DND-41 (cell line): ENCODE results near the gene POLR2C.
"Not testable (repeated sequence)": the region's sequence is repeated elsewhere in the genome, so short reads cannot be mapped to it uniquely, and the experiment has no call there.

ENCODE experiments used
- ATAC-seq: fragments of 200-7000 bp; cut with Tn5 transposase; 3 replicates; pipeline ENCODE4 v1.9.1; 2021; ENCODE audit warnings: low read depth; ENCODE audit not compliant: insufficient read depth
- DNase-seq: peaks from one replicate; pipeline ENCODE4 v3.0.0-alpha.2; 2020
- H2AFZ ChIP-seq: 2 replicates; pipeline ENCODE4 v1.6.0; 2012; ENCODE audit warnings: low read depth, low read length
- H3K27ac ChIP-seq: 2 replicates; pipeline ENCODE4 v1.5.1; 2012; ENCODE audit warnings: low read length, inconsistent platforms
- H3K27me3 ChIP-seq: fragments of 200-600 bp; sonication (generic); 2 replicates; pipeline ENCODE4 v1.6.0; 2012; ENCODE audit warnings: low read length, mild to moderate bottlenecking, inconsistent platforms; ENCODE audit not compliant: insufficient read depth, poor library complexity
- H3K36me3 ChIP-seq: 2 replicates; pipeline ENCODE4 v1.5.1; 2012; ENCODE audit warnings: low read length, inconsistent platforms; ENCODE audit not compliant: insufficient read depth
- H3K4me1 ChIP-seq: 2 replicates; pipeline ENCODE4 v1.5.1; 2012; ENCODE audit warnings: mild to moderate bottlenecking, low read length; ENCODE audit not compliant: insufficient read depth
- H3K4me2 ChIP-seq: 2 replicates; pipeline ENCODE4 v1.6.0; 2012; ENCODE audit warnings: mild to moderate bottlenecking, moderate library complexity, low read length, inconsistent platforms; ENCODE audit not compliant: insufficient read depth
- H3K4me3 ChIP-seq, 2 experiments: fragments of 200-600 bp in 1 of 2; shearing (Covaris generic) in 1 of 2; 2 replicates each; pipeline ENCODE4 v1.5.1; 2012 to 2016; ENCODE audit warnings: inconsistent platforms in 2 of 2, low read length in 2 of 2, mild to moderate bottlenecking in 2 of 2, low read depth in 1 of 2, moderate library complexity in 1 of 2
- H3K79me2 ChIP-seq: 2 replicates; pipeline ENCODE4 v1.6.0; 2012; ENCODE audit warnings: low read length, inconsistent platforms; ENCODE audit not compliant: insufficient read depth
- H3K9ac ChIP-seq: 2 replicates; pipeline ENCODE4 v1.6.0; 2012; ENCODE audit warnings: low read depth, mild to moderate bottlenecking, inconsistent platforms, low read length, moderate library complexity
- H3K9me3 ChIP-seq: 2 replicates; pipeline ENCODE4 v1.5.1; 2012; ENCODE audit warnings: low read length, moderate library complexity, mild to moderate bottlenecking, inconsistent platforms; ENCODE audit not compliant: insufficient read depth, severe bottlenecking
- H4K20me1 ChIP-seq: 2 replicates; pipeline ENCODE4 v1.6.0; 2012; ENCODE audit warnings: low read length; ENCODE audit not compliant: insufficient read depth
- CTCF ChIP-seq: IDR thresholded peaks from 2 replicates; pipeline ENCODE4 v1.5.1; 2012; ENCODE audit warnings: borderline replicate concordance, low read length, moderate library complexity, mild to moderate bottlenecking; ENCODE audit not compliant: poor library complexity, severe bottlenecking; ENCODE audit errors: extremely low read depth
- EZH2 ChIP-seq: IDR thresholded peaks from 3 replicates; pipeline ENCODE4 v1.6.1; 2012; ENCODE audit warnings: borderline replicate concordance, low read depth, mild to moderate bottlenecking, moderate library complexity, low read length, inconsistent platforms; ENCODE audit not compliant: severe bottlenecking

Gene POLR2C

DNA sequence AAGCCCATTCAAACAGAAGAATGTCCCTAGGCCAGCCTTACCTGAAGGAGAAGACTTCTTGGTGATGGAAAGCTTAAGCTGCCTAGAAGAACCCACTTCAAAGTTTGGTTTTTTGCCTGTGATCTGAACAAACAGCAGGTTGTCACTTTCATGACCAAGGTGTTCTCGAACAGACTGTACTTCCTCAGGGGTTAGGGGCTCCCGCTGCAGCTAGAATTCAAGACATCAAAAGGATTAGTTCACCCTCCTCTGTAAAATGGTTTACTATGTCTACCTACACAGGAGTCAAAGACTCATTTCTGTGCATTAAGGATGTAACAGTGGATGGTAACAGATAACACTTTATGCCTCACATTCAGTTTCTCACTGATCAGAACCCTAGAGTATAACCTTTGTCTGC is 28.5 kb upstream of the POLR2C start:
- ATAC-seq (no peak), DNase-seq (no peak)
- Histone ChIP-seq H3K4me2 (no peak overlapping the region), H3K36me3 (peaks cover 92% of the 10 kb centered on the region), H3K79me2 (no peaks in the 10 kb centered on the region), H4K20me1 (no peaks in the 10 kb centered on the region), H3K4me3 (no peak overlapping the region), H2AFZ (no peak overlapping the region), H3K4me1 (no peaks in the 10 kb centered on the region), H3K9ac (no peak overlapping the region), H3K9me3 (no peaks in the 10 kb centered on the region), H3K27ac (no peak overlapping the region), H3K27me3 (no peaks in the 10 kb centered on the region)
- no peak for TF ChIP-seq EZH2
- no peak for TF ChIP-seq CTCF

DNA sequence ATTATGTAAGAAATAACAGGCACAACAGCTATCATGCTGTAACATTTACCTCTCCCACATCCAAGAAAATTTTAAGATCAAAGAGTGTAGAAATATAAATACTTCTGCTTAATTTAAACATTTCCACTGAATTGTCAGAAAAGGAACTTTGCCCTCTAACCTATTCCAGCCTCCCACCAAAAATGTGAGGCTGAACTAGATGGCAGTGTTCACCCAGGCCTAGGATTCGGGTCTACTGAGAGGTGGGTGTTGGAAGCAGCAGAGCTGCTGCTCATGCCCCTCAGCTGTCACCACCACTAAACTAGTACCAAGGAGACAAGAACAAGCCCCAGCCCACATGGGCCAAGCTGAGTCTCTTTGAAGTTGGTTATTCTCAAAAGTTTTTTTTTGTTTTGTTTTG is 26.6 kb upstream of the POLR2C start:
- no peak overlapping the region for H2AFZ ChIP-seq
- peaks cover 4% of the 10 kb centered on the region for H3K9me3 ChIP-seq
- no peak overlapping the region for H3K9ac ChIP-seq
- no peak overlapping the region for H3K4me3 ChIP-seq
- no peaks in the 10 kb centered on the region for H3K4me1 ChIP-seq
- H3K27ac ChIP-seq, result no peak overlapping the region
- no peak overlapping the region for H3K4me2 ChIP-seq
- DNase-seq (no peak), ATAC-seq (no peak)
- no peaks in the 10 kb centered on the region for H4K20me1 ChIP-seq
- peaks cover 96% of the 10 kb centered on the region for H3K36me3 ChIP-seq
- no peaks in the 10 kb centered on the region for H3K79me2 ChIP-seq
- no peak for TF ChIP-seq EZH2
- no peaks in the 10 kb centered on the region for H3K27me3 ChIP-seq

- not testable (repeated sequence) for H2AFZ ChIP-seq, H3K9ac ChIP-seq, H4K20me1 ChIP-seq, H3K27me3 ChIP-seq, ATAC-seq, H3K4me2 ChIP-seq, H3K27ac ChIP-seq, H3K4me3 ChIP-seq, DNase-seq, H3K4me1 ChIP-seq
- Histone ChIP-seq H3K9me3 (peaks cover 12% of the 10 kb centered on the region), H3K36me3 (peaks cover 68% of the 10 kb centered on the region), H3K79me2 (peaks cover 37% of the 10 kb centered on the region)
Measured at GRCh38 chr16:57439947-57440346, 22.5 kb upstream of the POLR2C start.

- H3K79me2 ChIP-seq, result peaks cover 43% of the 10 kb centered on the region
- not testable (repeated sequence) for H3K4me2 ChIP-seq, H4K20me1 ChIP-seq, DNase-seq, ATAC-seq, H2AFZ ChIP-seq, H3K4me1 ChIP-seq, H3K4me3 ChIP-seq, H3K27me3 ChIP-seq, H3K9ac ChIP-seq, H3K27ac ChIP-seq
- H3K36me3 ChIP-seq, result peaks cover 63% of the 10 kb centered on the region
- peaks cover 12% of the 10 kb centered on the region for H3K9me3 ChIP-seq
Measured at GRCh38 chr16:57440551-57440950, 21.9 kb upstream of the POLR2C start.

DNA sequence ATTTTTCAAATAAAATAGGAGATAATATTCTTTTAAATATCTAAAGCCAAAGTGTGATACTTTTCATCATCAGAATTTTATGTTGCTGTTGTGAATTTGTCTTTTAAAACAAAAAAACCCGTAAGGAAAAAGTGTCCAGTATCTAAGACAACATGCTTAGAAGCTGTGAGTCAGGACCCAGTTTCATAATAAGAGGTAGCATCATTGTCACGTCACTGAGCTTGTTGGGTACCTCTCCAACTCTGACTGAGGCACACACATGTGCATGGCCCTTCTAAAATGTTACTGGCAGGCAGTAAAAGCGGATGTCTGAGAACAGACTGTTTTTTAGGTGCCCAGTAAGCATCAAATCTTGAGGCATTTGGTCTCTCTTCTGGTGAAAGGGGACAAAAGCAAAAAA is 17.8 kb upstream of the POLR2C start:
- Histone ChIP-seq H3K4me3 (no peak overlapping the region), H3K4me1 (peaks cover 28% of the 10 kb centered on the region), H3K9ac (no peak overlapping the region), H3K27me3 (no peaks in the 10 kb centered on the region), H3K79me2 (peaks cover 73% of the 10 kb centered on the region), H3K9me3 (peaks cover 12% of the 10 kb centered on the region), H2AFZ (no peak overlapping the region), H4K20me1 (no peaks in the 10 kb centered on the region; the same call in 1 of the 2 replicates), H3K36me3 (peaks cover 23% of the 10 kb centered on the region), H3K4me2 (no peak overlapping the region), H3K27ac (no peak overlapping the region)
- TF ChIP-seq CTCF, result no peak
- no peak for TF ChIP-seq EZH2
- ATAC-seq (no peak), DNase-seq (no peak)
